Right renal cortex interstitium (tissue), 3 donors: ENCODE results near the gene RNF146. TPM values are rescaled to one million over a fixed set of nuclear protein-coding genes. Genes with fewer than 3 reads are reported as not detected.

ENCODE experiments used
- polyA plus RNA-seq, 3 donors: library from polyadenylated mRNA; unstranded; fragments of 120-200 nt; gene quantifications; one replicate each; pipeline ENCODE4 v1.2.1, GENCODE V29; 2013; ENCODE audit not compliant: insufficient read length in 3 of 3

The RNF146 gene
- polyA plus RNA-seq, 3 donors, result 81.7 to 88.4 (median 87.6) TPM

Other genes with a start within 250 kb of the RNF146 start
- gene RSPO3, start 148.2 kb upstream of the RNF146 start, polyA plus RNA-seq, result 10 to 100 TPM; 14.4 to 22.3 (median 19.7) TPM
- gene ECHDC1, start 76.7 kb downstream of the RNF146 start, polyA plus RNA-seq, result 10 to 100 TPM; 86.8 to 94.5 (median 89.2) TPM
- 1 to 10 TPM; 4.1 to 5.8 (median 4.3) TPM for gene KIAA0408, start 192.5 kb downstream of the RNF146 start, polyA plus RNA-seq